ENCODE results near the gene DDA1. TPM values are rescaled to one million over a fixed set of nuclear protein-coding genes. Genes with fewer than 3 reads are reported as not detected.

DDA1 gene
- total and polyA plus RNA-seq, 2 experiments from 2014 or later, result 43.1 to 60.0 TPM

DNA sequence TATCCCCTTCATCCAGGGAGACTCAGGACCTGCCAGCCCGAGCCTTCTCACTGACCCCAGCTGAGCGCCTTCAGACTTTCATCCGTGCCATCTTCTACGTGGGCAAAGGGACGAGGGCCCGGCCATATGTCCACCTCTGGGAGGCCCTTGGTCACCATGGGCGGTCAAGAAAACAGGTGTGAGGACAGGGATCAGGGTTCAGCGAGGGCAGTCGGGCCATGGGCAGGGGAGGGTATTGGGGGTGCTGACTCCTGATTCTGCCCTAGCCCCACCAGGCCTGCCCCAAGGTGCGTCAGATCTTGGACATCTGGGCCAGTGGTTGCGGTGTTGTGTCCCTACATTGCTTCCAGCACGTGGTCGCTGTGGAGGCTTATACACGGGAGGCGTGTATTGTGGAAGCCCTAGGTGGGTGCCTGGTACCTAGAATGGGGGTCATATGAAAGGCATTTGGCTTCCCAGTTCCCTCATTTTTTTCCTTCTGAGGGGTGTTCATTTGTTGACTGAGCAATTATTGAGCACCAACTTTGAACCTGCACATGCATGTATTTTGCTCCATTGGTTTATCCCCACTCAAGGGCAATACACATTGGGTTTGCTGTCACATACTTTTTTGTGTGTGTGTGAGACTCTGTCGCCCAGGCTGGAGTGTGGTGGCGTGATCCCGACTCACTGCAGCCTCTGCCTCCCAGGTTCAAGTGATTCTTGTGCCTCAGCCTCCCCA is 23.8 kb upstream of the DDA1 start:
- Histone ChIP-seq H3K27me3 (peaks cover 7% of the 10 kb centered on the region), H3K79me2 (no peaks in the 10 kb centered on the region), H4K20me1 (ENCODE audit: insufficient read depth, poor library complexity, severe bottlenecking) (no peaks in the 10 kb centered on the region), H3K27ac (no peak overlapping the region), H3K9me2 (replicated peaks; ENCODE audit: insufficient read depth) (no peaks in the 10 kb centered on the region), H3K4me1 (ENCODE audit: insufficient read depth) (peaks cover 12% of the 10 kb centered on the region), H3K36me3 (replicated peaks; ENCODE audit: insufficient read depth, low read depth) (no peaks in the 10 kb centered on the region), H3K4me2 (no peak overlapping the region), H3K9me3 (ENCODE audit: low read depth) (no peaks in the 10 kb centered on the region), H2AFZ (no peak overlapping the region), H3K4me3 (no peak overlapping the region)
- TF ChIP-seq EZH2 (IDR thresholded peaks at IDR 0.05; ENCODE audit: borderline replicate concordance), result no peak
- no peak for TF ChIP-seq CTCF (IDR thresholded peaks at IDR 0.05; ENCODE audit: poor library complexity)
- TF ChIP-seq EZH2phosphoT487 (IDR thresholded peaks at IDR 0.05; ENCODE audit: low read depth, severe bottlenecking, unreplicated experiment), result no peak
- no peak for DNase-seq (ENCODE audit: low spot score)
- 90% methylated on average over 18 of the region's 18 CpGs for WGBS (ENCODE audit: low lambda C conversion rate, missing lambda C conversion rate)

DNA sequence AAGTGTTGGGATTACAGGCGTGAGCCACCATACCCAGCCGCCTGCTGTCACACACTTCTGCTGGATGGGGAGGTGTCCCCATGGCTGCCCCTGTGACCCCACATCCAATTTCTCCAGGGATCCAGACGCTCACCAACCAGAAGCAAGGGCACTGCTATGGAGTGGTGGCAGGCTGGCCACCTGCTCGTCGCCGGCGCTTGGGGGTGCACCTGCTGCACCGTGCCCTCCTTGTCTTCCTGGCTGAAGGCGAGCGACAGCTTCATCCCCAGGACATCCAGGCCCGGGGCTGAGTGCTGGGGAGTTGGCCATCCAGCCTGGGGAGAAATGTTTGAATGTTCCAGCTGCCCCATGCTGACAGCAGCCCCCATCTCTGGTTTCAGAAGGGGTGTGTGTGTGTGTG is 23.1 kb upstream of the DDA1 start:
- H3K4me2 ChIP-seq, result no peak overlapping the region
- peaks cover 6% of the 10 kb centered on the region for H3K27me3 ChIP-seq
- no peak overlapping the region for H3K27ac ChIP-seq
- TF ChIP-seq EZH2phosphoT487 (IDR thresholded peaks at IDR 0.05; ENCODE audit: low read depth, severe bottlenecking, unreplicated experiment) (no peak), EZH2 (IDR thresholded peaks at IDR 0.05; ENCODE audit: borderline replicate concordance) (no peak), CTCF (IDR thresholded peaks at IDR 0.05; ENCODE audit: poor library complexity) (no peak)
- no peak for DNase-seq (ENCODE audit: low spot score)
- WGBS (ENCODE audit: low lambda C conversion rate, missing lambda C conversion rate), result 90% methylated on average over 11 of the region's 11 CpGs
- no peaks in the 10 kb centered on the region for H3K79me2 ChIP-seq
- H2AFZ ChIP-seq, result no peak overlapping the region
- H3K9me3 ChIP-seq (ENCODE audit: low read depth), result no peaks in the 10 kb centered on the region
- no peaks in the 10 kb centered on the region for H3K36me3 ChIP-seq (replicated peaks; ENCODE audit: insufficient read depth, low read depth)
- no peak overlapping the region for H3K4me3 ChIP-seq
- H3K9me2 ChIP-seq (replicated peaks; ENCODE audit: insufficient read depth), result no peaks in the 10 kb centered on the region
- H4K20me1 ChIP-seq (ENCODE audit: insufficient read depth, poor library complexity, severe bottlenecking), result no peaks in the 10 kb centered on the region
- peaks cover 12% of the 10 kb centered on the region for H3K4me1 ChIP-seq (ENCODE audit: insufficient read depth)

DNA sequence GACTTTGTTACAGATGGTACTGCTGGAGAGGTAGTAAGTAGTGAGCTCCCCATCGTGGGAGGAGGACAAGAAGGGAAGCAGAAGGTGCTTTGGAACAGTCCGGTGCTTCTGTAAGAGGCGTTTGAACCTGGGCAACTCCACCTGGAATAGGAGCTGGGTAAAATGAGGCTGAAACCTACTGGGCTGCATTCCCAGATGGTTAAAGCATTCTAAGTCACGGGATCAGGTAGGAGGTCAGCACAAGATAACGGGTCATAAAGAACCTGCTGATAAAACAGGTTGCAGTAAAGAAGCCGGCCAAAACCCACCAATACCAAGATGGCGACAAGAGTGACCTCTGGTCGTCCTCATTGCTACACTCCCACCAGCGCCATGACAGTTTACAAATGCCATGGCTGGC is 22.6 kb upstream of the DDA1 start:
- Histone ChIP-seq H3K27me3 (peaks cover under 1% of the 10 kb centered on the region), H3K9me3 (ENCODE audit: low read depth) (no peaks in the 10 kb centered on the region), H3K27ac (no peak overlapping the region), H3K9me2 (replicated peaks; ENCODE audit: insufficient read depth) (no peaks in the 10 kb centered on the region), H4K20me1 (ENCODE audit: insufficient read depth, poor library complexity, severe bottlenecking) (no peaks in the 10 kb centered on the region), H3K4me3 (no peak overlapping the region), H2AFZ (no peak overlapping the region), H3K4me1 (ENCODE audit: insufficient read depth) (peaks cover 12% of the 10 kb centered on the region), H3K79me2 (no peaks in the 10 kb centered on the region), H3K36me3 (replicated peaks; ENCODE audit: insufficient read depth, low read depth) (no peaks in the 10 kb centered on the region), H3K4me2 (no peak overlapping the region)
- 72% methylated on average over 9 of the region's 9 CpGs for WGBS (ENCODE audit: low lambda C conversion rate, missing lambda C conversion rate)
- TF ChIP-seq EZH2phosphoT487 (IDR thresholded peaks at IDR 0.05; ENCODE audit: low read depth, severe bottlenecking, unreplicated experiment), result no peak
- no peak for TF ChIP-seq CTCF (IDR thresholded peaks at IDR 0.05; ENCODE audit: poor library complexity)
- no peak for TF ChIP-seq EZH2 (IDR thresholded peaks at IDR 0.05; ENCODE audit: borderline replicate concordance)
- DNase-seq (ENCODE audit: low spot score), result no peak

All from hepatocyte (in vitro differentiated cells).